Measurements from ENCODE around the gene WDR31. TPM values are rescaled to one million over a fixed set of nuclear protein-coding genes. Genes with fewer than 3 reads are reported as not detected.

WDR31 gene
- total and polyA plus RNA-seq, 3 donors from 2014 or later: 6.8 to 18.2 (median 10.2) TPM

GRCh38 chr9:113341712-113342410 lies 1.8 kb upstream of the WDR31 start:
- WGBS, 2 donors: 75 to 82% methylated on average over 8 to 9 of the region's 9 CpGs
- no peak for DNase-seq
- Histone ChIP-seq H3K9me3 (no peaks in the 10 kb centered on the region), H3K36me3 (ENCODE audit: low read depth, missing control alignments) (no peaks in the 10 kb centered on the region), H3K4me3 (no peak overlapping the region), H3K4me1 (peaks cover 17% of the 10 kb centered on the region), H3K27ac (no peak overlapping the region), H3K27me3 (no peaks in the 10 kb centered on the region)
- TF ChIP-seq CTCF (IDR thresholded peaks at IDR 0.05): no peak
- intact Hi-C loops (cut with DNase I; ENCODE audit: low total_unique reads): no loop called here

GRCh38 chr9:113337714-113338113 lies 2.4 kb downstream of the WDR31 start:
- DNase-seq: no peak
- H3K36me3 ChIP-seq (ENCODE audit: low read depth, missing control alignments): no peaks in the 10 kb centered on the region
- peaks cover 8% of the 10 kb centered on the region for H3K4me1 ChIP-seq
- no peak overlapping the region for H3K4me3 ChIP-seq
- WGBS, 2 donors: 98 to 100% methylated on average over 2 of the region's 2 CpGs
- no peaks in the 10 kb centered on the region for H3K27me3 ChIP-seq
- H3K9me3 ChIP-seq: no peaks in the 10 kb centered on the region
- TF ChIP-seq POLR2A (IDR thresholded peaks at IDR 0.05) (no peak), CTCF (IDR thresholded peaks at IDR 0.05) (no peak)
- intact Hi-C loops (cut with DNase I; ENCODE audit: low total_unique reads): no loop called here
- no peak overlapping the region for H3K27ac ChIP-seq

- no peak for DNase-seq
- Histone ChIP-seq H3K4me3 (no peak overlapping the region), H3K4me1 (no peaks in the 10 kb centered on the region), H3K9me3 (no peaks in the 10 kb centered on the region), H3K27me3 (no peaks in the 10 kb centered on the region), H3K27ac (no peak overlapping the region), H3K36me3 (ENCODE audit: low read depth, missing control alignments) (no peaks in the 10 kb centered on the region)
- TF ChIP-seq POLR2A (IDR thresholded peaks at IDR 0.05): no peak
- no peak for TF ChIP-seq CTCF (IDR thresholded peaks at IDR 0.05)
- 70 to 76% methylated on average over 4 of the region's 4 CpGs for WGBS, 2 donors
- intact Hi-C loops (cut with DNase I; ENCODE audit: low total_unique reads): no loop called here
Observed at GRCh38 chr9:113331780-113332179, 8.3 kb downstream of the WDR31 start.

GRCh38 chr9:113328045-113328782 lies 11.9 kb downstream of the WDR31 start:
- intact Hi-C loops (cut with DNase I; ENCODE audit: low total_unique reads): no loop called here
- Histone ChIP-seq H3K27ac (no peak overlapping the region), H3K4me1 (no peaks in the 10 kb centered on the region), H3K36me3 (ENCODE audit: low read depth, missing control alignments) (no peaks in the 10 kb centered on the region), H3K9me3 (no peaks in the 10 kb centered on the region), H3K4me3 (no peak overlapping the region), H3K27me3 (no peaks in the 10 kb centered on the region)
- WGBS, 2 donors: 51 to 68% methylated on average over 3 of the region's 3 CpGs
- TF ChIP-seq POLR2A (IDR thresholded peaks at IDR 0.05): no peak
- no peak for TF ChIP-seq CTCF (IDR thresholded peaks at IDR 0.05)
- DNase-seq: no peak
